ENCODE data around the gene PODN.
A peak's percentile ranks its signal among the peaks of the same experiment; 100 is the strongest.

Gene PODN

GRCh38 chr1:53050310-53050709 lies 11.7 kb upstream of the PODN start:
- DNase-seq (ENCODE audit: low read depth) = no peak

DNA sequence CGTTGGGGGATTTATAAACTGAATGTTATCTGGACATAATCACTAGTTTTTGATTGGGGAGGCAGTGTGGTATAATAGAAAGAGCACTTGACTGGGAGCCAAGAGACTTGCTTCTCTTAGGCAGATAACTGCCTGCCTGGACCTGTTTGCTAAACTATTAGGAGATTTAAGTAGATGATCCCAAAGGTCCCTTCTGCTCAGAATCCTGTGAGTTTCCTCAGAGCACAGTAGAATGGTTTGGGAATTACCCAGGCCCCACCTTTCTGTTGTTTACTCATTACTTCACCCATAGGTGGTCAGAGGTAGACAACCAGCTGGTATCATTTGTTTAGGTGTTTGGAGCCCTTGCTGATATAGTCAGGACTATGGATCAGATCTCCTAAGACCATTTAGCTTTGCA lies 10.3 kb upstream of the PODN start:
- no peak for DNase-seq (ENCODE audit: low read depth)

DNA sequence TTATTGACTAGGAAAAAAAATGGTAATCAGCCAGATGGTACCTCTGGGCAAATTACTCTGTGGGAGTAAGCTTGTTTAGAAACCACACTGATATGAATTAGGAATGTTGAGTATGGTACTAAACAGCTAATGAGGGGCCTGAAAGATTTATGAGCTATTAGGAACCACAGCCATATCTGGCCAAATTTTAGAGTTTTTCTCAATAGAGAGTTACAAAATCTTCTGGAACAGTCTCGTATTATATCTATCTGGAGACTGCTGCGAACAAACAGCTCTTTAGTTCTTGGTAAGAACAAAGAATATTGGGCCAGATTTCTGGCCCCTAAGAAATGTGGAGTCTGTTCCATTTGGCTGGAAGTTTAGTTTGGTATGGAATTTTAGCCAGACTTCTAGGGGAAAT lies 4.9 kb upstream of the PODN start:
- no peak for DNase-seq (ENCODE audit: low read depth)

- DNase-seq (ENCODE audit: low read depth) = peak; percentile 51
These were observed 1.4 kb upstream of the PODN start for GRCh38 chr1:53060579-53060978.

DNA sequence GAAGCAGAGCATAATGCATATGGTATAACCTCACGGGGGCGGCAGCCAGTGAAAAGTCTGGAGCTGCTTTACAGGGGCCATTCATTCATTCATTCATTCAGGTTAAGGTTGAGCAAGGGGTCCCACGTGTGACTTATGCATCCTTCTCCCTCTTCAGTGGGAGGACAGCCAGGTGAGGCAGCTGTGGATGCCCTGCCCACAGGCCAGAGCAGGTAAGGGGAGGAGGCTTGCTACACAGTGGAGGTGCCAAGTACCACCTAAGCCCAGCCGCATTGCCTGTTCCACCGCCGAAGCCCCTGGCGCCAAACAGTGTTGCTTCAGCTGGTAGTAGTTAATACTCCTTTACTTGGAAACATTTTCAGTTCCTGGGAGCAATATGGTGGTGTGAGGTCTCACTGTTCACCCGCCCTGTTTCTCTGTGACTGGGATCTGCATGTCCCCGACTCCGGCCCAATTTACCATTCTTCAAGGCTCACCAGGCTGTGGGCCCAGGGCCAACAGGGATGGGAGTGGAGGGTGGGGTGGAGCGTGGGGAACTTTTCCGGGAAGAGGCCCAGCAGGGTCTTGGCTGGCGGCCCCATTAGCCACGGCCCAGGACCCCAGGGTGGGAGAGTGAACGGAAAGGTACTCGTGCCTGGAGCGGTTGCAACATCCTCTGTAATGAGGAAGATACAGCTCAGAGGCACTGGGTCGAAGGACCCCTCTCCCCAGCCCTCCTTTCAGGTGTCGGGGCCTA lies 722 bp upstream of the PODN start:
- peak; percentile 26 for DNase-seq (ENCODE audit: low read depth)

DNA sequence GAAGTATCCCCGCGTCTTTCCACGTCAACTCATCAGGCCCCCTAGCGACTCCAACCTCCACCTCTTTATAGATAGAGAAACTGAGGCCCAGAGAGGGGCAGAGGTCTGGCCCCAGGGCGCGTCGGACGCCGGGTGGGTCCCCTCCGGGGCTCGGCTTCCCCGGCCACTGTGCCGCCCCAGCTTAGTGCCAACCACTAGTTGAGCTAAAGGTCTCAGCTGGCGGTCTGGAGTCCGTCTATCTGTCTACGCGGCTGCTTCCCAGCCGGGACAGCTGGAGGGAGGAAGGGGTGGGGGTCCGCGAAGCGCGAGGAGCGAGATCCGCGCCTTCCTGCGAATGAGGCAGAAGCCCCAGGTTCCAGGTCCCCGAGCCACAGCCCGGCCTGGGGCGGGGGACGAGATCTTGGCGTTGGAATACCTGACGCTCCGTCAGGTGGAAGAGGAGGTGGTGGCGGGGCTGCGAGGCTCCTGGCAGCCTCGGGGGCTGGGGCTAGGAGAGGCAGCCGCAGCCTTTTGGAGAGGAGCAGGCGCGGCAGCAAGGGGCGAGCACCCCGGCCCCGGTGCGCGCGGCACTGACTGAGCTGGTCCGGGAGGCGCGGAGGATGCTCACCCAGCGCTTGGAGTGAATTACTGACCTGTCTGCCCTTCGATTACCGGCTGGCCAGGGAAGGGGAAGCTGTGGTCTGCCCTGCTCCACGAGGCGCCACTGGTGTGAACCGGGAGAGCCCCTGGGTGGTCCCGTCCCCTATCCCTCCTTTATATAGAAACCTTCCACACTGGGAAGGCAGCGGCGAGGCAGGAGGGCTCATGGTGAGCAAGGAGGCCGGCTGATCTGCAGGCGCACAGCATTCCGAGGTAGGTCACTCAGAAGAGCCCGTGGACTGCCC lies 937 bp downstream of the PODN start:
- DNase-seq (ENCODE audit: low read depth) = no peak

DNA sequence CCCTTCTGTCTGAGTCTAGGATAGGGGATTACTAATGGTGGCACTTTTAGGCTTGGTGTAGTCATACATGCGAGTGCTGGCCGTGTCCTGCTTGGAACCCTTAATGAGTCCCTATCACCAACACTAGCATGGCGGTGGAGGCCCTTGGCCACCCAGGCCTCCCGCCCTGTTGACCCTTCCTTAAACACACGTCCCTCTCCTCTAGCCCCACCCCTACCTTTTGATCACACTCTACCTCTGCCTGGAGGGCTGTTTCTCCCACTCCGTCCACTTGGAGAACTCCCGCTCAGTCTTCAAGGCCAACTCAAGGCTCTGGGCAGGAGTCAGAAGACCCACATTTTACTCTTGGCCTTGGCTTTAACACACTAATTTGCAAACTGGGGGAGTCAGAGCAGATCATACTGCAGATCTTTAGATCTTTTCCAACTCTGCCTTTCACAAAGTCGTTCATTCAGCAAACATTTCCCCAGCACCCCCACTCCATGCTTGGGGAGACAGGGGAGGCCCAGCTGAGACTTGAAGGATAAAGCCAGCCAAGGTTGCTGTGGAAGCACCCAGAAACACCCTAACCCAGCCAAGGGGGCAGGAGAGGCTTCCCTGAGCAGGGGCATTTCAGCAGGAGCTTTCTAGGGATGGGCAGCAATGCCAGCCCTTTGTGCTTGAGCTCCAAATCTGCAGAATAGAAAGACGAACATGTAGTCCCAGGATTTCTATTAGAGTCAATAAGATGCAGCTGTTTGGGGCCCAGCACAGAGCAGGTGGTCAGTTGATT lies 1.9 kb downstream of the PODN start:
- no peak for DNase-seq (ENCODE audit: low read depth)

GRCh38 chr1:53065391-53065790 lies 3.4 kb downstream of the PODN start:
- DNase-seq (ENCODE audit: low read depth) = no peak

DNA sequence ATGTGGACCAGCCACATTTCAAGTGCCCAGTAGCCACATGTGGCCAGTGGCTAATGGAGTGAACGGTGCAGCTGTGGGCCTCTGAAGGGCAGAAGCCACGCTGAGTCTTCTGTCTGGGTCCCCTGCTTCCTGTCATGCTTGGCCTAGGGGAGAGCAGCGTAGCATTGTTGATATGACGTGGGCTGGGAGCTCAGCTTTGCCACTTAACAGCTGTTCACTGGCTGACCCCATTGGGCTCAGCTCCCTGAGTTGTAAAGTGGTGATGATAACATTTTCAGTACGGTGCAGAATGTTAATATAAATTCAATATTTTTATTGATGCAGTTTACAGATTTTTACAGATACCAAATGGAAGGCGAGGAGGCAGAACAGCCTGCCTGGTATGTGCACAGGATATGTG lies 4.5 kb downstream of the PODN start:
- no peak for DNase-seq (ENCODE audit: low read depth)

DNA sequence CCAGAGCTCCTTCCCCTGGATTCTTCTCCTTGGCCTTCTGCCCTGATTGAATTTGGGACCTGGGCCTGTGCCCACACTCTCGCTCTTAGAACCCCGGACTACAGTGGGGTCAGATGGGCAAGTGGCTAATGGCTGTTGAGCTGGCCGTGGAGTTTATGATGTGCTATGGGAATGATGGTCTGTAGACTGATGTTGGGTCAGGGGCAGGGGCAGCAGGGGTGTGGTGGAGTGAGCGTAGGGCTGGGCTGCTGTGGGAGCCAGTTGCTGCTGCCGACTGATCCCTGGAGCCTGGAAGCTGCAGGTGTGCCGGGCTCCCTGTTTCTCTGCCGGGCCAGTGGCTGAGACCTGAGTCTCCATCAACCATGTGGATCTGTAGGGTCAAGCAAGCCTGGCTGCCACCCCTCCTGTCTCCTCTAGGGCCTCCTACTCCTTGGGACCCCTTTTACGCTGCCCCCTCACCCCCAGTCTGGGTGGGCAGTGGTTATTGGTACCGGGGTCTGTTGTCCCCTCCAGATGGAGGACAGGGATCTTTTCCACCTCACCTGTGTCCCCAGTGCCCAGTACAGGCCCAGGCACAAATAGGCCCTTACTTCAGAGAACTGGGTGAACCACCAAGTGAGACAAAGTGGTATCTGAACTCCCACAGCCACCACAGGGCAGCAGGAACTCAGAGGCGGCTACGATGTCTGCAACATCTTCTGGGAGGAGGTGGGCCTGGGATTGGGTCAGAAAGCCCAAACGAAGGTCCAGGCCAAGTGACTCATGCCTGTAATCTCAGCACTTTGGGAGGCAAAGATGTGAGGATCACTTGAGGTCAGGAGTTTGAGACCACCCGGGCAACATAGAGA lies 5.1 kb downstream of the PODN start:
- no peak for DNase-seq (ENCODE audit: low read depth)

DNA sequence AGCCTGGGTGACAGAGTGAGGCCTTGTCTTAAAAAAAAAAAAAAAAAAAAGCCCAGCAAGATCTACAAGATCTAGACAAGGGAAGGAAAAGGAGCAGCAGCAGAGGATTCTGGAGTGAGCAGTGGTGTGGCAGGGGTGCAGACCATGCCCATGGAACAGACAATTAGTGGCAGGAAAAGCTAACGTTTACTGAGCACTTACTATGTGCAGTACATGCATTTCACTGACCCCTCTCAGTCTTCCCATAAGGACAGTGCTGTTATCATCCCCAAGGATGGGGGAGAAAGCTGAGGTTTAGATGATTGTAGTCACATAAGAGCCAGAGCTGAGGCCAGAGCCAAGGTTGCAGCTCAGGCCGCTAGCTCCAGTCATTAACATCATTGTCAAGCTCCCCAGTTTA lies 5.9 kb downstream of the PODN start:
- DNase-seq (ENCODE audit: low read depth) = no peak

DNA sequence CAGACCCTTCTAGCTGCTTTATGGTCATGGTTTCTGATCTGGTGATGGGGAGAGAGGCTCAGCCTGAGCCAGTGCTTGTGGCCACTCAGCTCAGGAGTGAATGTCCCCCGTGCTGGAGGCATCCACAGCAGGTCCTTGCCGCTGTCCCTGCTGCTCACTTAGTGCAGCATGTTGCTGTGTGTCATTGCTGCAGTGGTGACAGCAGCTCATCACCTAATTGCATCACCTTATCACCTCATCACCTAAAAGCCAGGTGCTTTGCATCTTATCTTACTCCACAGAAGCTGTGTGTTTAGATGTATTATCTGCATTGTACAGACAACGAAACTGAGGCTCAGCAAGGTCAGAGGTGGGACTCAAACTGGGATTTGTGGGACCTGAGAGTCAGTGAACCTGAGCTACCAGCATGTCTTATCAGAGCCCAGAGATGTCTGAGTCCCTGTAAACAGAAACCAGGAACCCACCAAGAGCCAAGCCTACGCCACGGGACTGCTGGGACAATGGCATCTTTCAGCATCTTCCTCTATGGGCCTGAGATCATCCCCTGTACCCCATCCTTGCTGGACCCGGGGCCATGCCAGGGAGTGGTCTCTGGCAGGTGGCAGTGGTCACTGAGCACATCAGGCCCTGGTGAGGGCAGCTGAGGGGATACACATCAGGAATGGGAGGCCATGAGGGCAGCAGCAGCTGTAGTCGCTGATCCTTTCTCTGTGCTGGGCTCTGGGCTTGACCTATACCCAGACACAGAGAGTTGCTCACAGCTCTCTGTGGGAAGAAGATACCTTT lies 6.5 kb downstream of the PODN start:
- DNase-seq (ENCODE audit: low read depth) = no peak

GRCh38 chr1:53069265-53069662 lies 7.3 kb downstream of the PODN start:
- no peak for DNase-seq (ENCODE audit: low read depth)

- no peak for DNase-seq (ENCODE audit: low read depth)
These were observed 7.8 kb downstream of the PODN start for GRCh38 chr1:53069663-53070327.

- DNase-seq (ENCODE audit: low read depth) = no peak
These were observed 8.6 kb downstream of the PODN start for GRCh38 chr1:53070621-53071020.

DNA sequence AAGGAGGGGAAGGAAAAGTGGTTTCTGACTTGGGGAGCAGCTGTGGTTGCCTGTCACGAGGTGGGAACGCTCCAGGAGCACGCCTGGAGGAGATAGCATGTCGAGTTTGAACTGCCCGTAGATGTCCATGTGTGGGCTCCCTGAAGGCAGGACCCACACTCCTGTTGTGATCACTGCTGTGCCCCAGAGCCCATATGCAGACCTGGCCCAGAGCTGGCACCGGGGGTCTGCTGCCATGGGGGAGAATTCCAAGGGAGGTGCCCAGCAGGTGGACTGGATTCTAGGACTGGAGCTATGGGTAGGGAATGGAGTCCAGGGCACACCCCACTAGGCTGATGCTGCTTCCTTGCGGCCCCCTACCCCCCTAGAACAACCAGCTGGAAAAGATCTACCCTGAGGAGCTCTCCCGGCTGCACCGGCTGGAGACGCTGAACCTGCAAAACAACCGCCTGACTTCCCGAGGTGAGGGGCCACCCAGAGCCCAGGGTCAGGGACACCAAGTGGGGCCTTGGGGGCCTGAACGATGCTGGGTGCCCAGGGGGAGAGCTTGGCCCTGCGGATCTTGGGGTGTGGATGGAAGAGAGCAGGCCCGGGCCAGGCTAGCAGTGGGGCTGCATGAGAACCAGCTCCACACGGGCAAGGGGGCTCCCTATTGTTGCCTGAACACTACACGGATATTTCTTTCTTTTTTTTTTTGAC lies 9.3 kb downstream of the PODN start:
- no peak for DNase-seq (ENCODE audit: low read depth)

DNA sequence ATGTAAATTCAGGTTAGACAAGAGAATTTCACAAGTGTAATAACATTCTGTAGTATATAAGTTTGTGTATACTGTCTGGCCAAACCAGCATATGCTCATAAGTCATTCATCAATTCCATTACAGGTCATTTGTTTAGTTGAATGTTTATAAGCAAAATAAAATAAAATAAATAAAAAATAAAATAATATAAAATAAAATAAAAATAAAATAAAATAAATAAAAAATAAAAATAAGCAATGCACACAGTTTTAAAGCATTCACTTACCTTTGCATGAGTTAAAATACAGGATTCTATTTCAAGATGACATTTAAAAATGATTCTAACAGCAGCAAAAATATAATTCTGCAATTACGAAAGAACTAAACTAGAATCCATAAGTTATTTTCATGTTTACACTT lies 9.9 kb downstream of the PODN start:
- no peak for DNase-seq (ENCODE audit: low read depth)

DNA sequence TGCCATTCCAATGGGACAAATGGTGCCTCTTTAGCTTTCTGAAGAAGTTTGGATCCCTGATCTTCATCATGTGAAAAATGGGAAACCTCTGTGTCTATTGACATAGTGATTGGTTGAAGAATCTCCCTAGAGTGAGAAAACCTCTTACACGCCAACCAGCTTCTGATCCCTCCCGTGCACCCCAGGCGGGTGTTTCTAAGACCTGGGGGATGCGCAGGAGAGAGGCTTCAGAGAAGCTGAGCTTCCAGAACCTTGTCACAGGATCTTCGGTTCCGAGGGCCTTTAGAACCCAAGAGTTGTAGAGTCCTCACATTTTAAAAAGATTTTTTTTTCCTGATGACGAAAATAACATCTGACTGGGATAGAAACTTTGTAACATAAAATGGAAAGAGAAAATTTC lies 11.3 kb downstream of the PODN start:
- no peak for DNase-seq (ENCODE audit: low read depth)

DNA sequence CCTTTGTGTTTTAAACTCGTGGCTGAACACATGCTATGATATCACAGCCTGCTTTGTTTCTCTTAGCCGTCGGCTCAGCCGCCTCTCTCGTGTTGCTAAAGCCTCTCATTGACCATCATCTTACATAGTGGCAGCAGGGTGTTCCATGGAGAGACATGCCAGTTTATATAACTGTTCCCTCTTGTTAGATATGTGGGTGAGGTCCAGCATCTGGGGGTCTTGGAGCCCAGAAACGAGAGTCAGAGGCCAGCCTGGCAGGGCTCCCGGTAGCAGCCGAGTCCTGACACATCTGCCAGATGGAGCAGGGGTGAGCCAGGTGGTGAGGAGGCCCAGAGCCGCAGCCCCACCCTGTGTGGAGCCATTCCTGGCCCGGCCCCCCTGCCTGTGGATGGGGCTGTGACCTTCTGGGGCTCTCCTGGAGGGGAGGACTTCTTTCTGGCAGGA lies 11.9 kb downstream of the PODN start:
- DNase-seq (ENCODE audit: low read depth) = no peak
